GM03348 (cell line): Measurements from ENCODE around the gene BTNL9.
"Not testable (repeated sequence)": the region's sequence is repeated elsewhere in the genome, so short reads cannot be mapped to it uniquely, and the experiment has no call there.

Experiments
- DNase-seq: peaks from one replicate; pipeline ENCODE4 v3.0.0; 2012; ENCODE audit warnings: low spot score

Gene BTNL9

GRCh38 chr5:181043285-181044092 is 3.4 kb downstream of the BTNL9 start:
- DNase-seq = no peak

- no peak for DNase-seq
These were observed 4.1 kb downstream of the BTNL9 start for GRCh38 chr5:181044093-181044599.

GRCh38 chr5:181044662-181045305 is 4.7 kb downstream of the BTNL9 start:
- no peak for DNase-seq

- DNase-seq = no peak
These were observed 5.2 kb downstream of the BTNL9 start for GRCh38 chr5:181045316-181045715.

GRCh38 chr5:181045857-181046256 is 5.8 kb downstream of the BTNL9 start:
- DNase-seq = not testable (repeated sequence)

- no peak for DNase-seq
These were observed 7.2 kb downstream of the BTNL9 start for GRCh38 chr5:181047288-181047687.

- DNase-seq = no peak
These were observed 7.9 kb downstream of the BTNL9 start for GRCh38 chr5:181047921-181048320.

- DNase-seq = no peak
These were observed 9.9 kb downstream of the BTNL9 start for GRCh38 chr5:181050016-181050415.

GRCh38 chr5:181051841-181052671 is 12.0 kb downstream of the BTNL9 start:
- no peak for DNase-seq

GRCh38 chr5:181052672-181053487 is 12.8 kb downstream of the BTNL9 start:
- DNase-seq = peak; percentile 44

- no peak for DNase-seq
These were observed 13.5 kb downstream of the BTNL9 start for GRCh38 chr5:181053488-181054121.

GRCh38 chr5:181054138-181054537 is 14.1 kb downstream of the BTNL9 start:
- DNase-seq = no peak

GRCh38 chr5:181054871-181055459 is 14.9 kb downstream of the BTNL9 start:
- DNase-seq = no peak

- no peak for DNase-seq
These were observed 16.4 kb downstream of the BTNL9 start for GRCh38 chr5:181056431-181056830.

GRCh38 chr5:181058321-181058720 is 18.3 kb downstream of the BTNL9 start:
- DNase-seq = no peak

- DNase-seq = no peak
These were observed 18.8 kb downstream of the BTNL9 start for GRCh38 chr5:181058786-181059296.

GRCh38 chr5:181059297-181060230 is 19.5 kb downstream of the BTNL9 start:
- DNase-seq = no peak

GRCh38 chr5:181060231-181060590 is 20.1 kb downstream of the BTNL9 start:
- no peak for DNase-seq

GRCh38 chr5:181060924-181061323 is 20.9 kb downstream of the BTNL9 start:
- no peak for DNase-seq
